Fibroblast of lung (primary cell): Measurements from ENCODE around the gene KCNIP4.

Experiments
- CTCF ChIP-seq, 2 donors: IDR thresholded peaks in 1 of 2; conservative IDR thresholded peaks in 1 of 2; 1 replicate in 1 of 2; 2 replicates in 1 of 2; pipeline ENCODE4 v1.5.1; 2011 to 2012; ENCODE audit warnings: low read length in 2 of 2, control low read depth in 1 of 2, inconsistent platforms in 1 of 2, low read depth in 1 of 2, mild to moderate bottlenecking in 1 of 2
- EZH2 ChIP-seq: IDR thresholded peaks from 2 replicates; pipeline ENCODE4 v1.5.1; 2012; ENCODE audit warnings: low read length, control low read depth, mild to moderate bottlenecking; ENCODE audit errors: missing control alignments

- TF ChIP-seq CTCF (conservative IDR thresholded peaks at IDR 0.05 in 1 of 2, IDR thresholded peaks at IDR 0.05 in 1 of 2; ENCODE audit: low read depth in 1 of 2, low read length in 2 of 2) (no peak), EZH2 (no peak)
These were observed 858.4 kb downstream of the KCNIP4 start for GRCh38 chr4:21090094-21090666.
